ENCODE data around the gene KLK3. TPM values are rescaled to one million over a fixed set of nuclear protein-coding genes. Genes with fewer than 3 reads are reported as not detected.
A peak's percentile ranks its signal among the peaks of the same experiment; 100 is the strongest.

The KLK3 gene
- total RNA-seq, 2 experiments from 2014 or later, result not detected

DNA sequence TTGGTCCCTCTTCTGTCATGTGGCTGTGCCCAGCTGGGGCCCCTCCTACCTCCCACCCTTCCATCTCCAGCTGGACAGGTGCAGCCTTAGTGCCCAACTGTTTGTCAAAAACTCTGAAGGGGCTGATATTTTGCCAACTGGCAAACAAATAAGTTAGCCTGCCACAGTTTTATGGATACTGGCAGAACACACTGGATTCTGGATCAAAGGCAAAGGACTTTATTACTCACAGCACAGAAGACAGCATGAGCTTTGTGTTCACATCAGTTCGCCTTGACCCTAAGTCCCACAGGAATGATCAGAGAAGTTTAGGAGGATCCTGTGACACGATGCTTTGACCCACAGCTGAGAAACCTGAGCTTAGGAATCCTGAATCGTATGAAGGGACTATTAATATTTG lies 34.9 kb downstream of the KLK3 start:
- no peak overlapping the region for H3K4me3 Mint-ChIP-seq
- peaks cover 2% of the 10 kb centered on the region for H3K9me3 Mint-ChIP-seq
- peaks cover 31% of the 10 kb centered on the region for H3K27me3 Mint-ChIP-seq
- ATAC-seq (no peak), DNase-seq (no peak)
- POLR2A ChIA-PET, result no interaction called here
- no peaks in the 10 kb centered on the region for H3K36me3 Mint-ChIP-seq (ENCODE audit: low read depth)
- H3K27ac Mint-ChIP-seq, result no peak overlapping the region
- CTCF ChIA-PET, result interaction anchor here (0.7 to 1.4 kb wide), 2 partner anchors 9 to 33 kb away, joined by 3 to 5 read pairs; no protein-coding TSS in a partner anchor
- intact Hi-C loops (cut with micrococcal nuclease), result no loop called here
- TF ChIP-seq, protein P1, sequence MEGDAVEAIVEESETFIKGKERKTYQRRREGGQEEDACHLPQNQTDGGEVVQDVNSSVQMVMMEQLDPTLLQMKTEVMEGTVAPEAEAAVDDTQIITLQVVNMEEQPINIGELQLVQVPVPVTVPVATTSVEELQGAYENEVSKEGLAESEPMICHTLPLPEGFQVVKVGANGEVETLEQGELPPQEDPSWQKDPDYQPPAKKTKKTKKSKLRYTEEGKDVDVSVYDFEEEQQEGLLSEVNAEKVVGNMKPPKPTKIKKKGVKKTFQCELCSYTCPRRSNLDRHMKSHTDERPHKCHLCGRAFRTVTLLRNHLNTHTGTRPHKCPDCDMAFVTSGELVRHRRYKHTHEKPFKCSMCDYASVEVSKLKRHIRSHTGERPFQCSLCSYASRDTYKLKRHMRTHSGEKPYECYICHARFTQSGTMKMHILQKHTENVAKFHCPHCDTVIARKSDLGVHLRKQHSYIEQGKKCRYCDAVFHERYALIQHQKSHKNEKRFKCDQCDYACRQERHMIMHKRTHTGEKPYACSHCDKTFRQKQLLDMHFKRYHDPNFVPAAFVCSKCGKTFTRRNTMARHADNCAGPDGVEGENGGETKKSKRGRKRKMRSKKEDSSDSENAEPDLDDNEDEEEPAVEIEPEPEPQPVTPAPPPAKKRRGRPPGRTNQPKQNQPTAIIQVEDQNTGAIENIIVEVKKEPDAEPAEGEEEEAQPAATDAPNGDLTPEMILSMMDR (IDR thresholded peaks at IDR 0.05), result no peak
- H3K4me1 Mint-ChIP-seq (ENCODE audit: low read depth), result peaks cover 1% of the 10 kb centered on the region

DNA sequence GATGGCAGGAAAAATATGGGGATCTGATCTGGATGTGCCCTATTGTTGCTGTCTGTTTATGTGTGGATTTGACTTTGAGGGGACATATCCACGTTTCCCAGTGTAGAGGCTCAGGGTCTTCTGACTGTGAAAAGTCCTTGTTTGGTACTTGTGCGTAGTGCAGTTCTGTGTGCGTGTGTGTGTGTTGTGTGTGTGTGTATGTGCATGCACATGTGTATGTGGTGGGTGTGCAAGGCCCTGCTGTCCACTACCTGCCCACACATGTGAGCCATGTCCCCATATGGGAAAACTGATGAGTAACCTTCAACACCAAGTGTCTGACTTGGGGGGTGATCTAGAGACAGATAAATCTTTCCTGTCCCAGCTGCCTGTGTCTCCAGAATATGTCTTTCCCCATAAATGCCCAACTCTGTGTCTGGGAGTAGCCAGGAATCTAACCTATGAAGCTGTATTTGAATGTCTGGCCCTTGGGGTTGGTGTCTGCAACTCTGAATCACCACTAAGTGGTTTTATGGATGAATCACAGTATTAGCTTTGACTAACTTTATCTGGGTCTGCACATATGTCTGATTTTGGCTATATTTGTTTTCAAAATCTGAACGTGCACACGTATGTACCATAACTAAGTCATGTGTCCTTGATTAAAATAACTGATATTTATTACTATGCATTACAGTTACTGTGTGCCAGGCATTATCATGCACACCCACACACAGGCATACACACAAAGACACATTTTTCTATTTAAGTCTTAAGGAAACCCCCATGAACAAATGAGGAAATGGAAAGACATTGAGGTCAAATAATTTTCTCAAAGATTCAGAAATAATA lies 35.9 kb downstream of the KLK3 start:
- DNase-seq (no peak), ATAC-seq (no peak)
- H3K27ac Mint-ChIP-seq, result no peak overlapping the region
- peaks cover 36% of the 10 kb centered on the region for H3K27me3 Mint-ChIP-seq
- H3K4me1 Mint-ChIP-seq (ENCODE audit: low read depth), result peaks cover 1% of the 10 kb centered on the region
- ChIA-PET POLR2A (interaction anchor here (0.6 kb wide), 1 partner anchor 174 kb away, joined by 3 read pairs; no protein-coding TSS in a partner anchor), CTCF (no interaction called here)
- intact Hi-C loops (cut with micrococcal nuclease), result no loop called here
- TF ChIP-seq, protein P1 (IDR thresholded peaks at IDR 0.05), result no peak
- no peaks in the 10 kb centered on the region for H3K36me3 Mint-ChIP-seq (ENCODE audit: low read depth)
- no peak overlapping the region for H3K4me3 Mint-ChIP-seq
- peaks cover 5% of the 10 kb centered on the region for H3K9me3 Mint-ChIP-seq

DNA sequence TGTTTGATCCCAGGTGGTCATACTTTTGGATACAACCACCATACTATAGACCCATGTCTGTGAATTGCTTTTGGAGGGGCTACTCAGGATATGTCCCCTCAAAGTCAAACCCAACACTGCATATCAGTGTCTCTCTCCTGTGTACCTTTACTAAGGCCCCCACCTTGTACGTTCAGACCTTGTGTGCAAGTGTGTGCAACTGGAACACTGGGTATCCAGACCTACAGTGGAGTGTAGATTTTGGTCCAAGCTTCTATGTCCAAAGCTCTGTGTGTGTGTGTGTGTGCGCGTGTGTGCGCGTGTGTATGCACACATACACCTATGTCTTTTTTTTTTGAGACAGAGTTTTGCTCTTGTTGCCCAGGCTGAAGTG lies 36.5 kb downstream of the KLK3 start:
- H3K27ac Mint-ChIP-seq, result no peak overlapping the region
- intact Hi-C loops (cut with micrococcal nuclease), result no loop called here
- H3K27me3 Mint-ChIP-seq, result peaks cover 34% of the 10 kb centered on the region
- TF ChIP-seq, protein P1 (IDR thresholded peaks at IDR 0.05), result no peak
- ChIA-PET POLR2A (interaction anchor here (0.6 kb wide), 1 partner anchor 175 kb away, joined by 3 read pairs; no protein-coding TSS in a partner anchor), CTCF (no interaction called here)
- H3K9me3 Mint-ChIP-seq, result peaks cover 5% of the 10 kb centered on the region
- no peak for DNase-seq
- H3K36me3 Mint-ChIP-seq (ENCODE audit: low read depth), result no peaks in the 10 kb centered on the region
- H3K4me3 Mint-ChIP-seq, result no peak overlapping the region
- ATAC-seq, result no peak
- H3K4me1 Mint-ChIP-seq (ENCODE audit: low read depth), result peaks cover 1% of the 10 kb centered on the region

DNA sequence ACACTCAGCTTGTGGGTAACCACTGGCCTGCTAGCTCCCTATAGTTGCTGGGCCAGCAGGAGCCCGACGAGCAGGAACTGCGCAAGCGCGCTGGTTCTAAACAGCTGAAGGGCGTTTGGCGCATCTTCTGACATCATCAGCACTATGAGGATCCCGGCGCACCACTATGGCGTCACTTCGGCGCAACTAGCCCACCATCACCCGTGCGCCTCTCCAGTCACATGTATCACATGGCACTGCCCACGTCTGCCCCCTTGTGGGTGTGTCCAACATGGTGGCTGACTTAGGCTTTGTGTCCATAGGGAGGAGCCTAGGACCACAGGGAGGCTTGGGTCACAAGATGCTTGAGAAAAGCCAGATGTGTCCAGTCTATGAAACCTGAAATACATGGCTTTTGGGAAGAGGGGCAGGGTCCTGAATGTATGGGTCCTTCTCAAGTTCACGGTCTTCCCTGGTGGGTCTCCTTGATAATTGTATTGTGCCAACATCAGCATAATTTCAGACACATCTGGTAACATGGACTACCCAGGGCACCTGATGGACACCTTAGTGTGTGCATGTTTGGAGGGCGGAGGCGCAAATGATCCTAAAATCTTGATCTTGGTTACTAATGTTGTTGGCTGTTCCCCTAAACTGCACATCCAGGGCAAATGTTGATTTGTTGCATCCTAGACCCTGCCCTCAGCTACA lies 38.5 kb downstream of the KLK3 start:
- Mint-ChIP-seq H3K27ac (no peak overlapping the region), H3K9me3 (peaks cover 5% of the 10 kb centered on the region), H3K4me1 (ENCODE audit: low read depth) (peaks cover 1% of the 10 kb centered on the region), H3K27me3 (peaks cover 32% of the 10 kb centered on the region), H3K36me3 (ENCODE audit: low read depth) (no peaks in the 10 kb centered on the region), H3K4me3 (no peak overlapping the region)
- peak; percentile 15 for DNase-seq
- ATAC-seq, result no peak
- CTCF ChIA-PET, result no interaction called here
- intact Hi-C loops (cut with micrococcal nuclease), result no loop called here
- POLR2A ChIA-PET, result no interaction called here
- TF ChIP-seq, protein P1 (IDR thresholded peaks at IDR 0.05), result no peak
